Chondrocyte (in vitro differentiated cells): ENCODE results near the gene GBP4. TPM values are rescaled to one million over a fixed set of nuclear protein-coding genes. Genes with fewer than 3 reads are reported as not detected.

Experiments
- DNase-seq: peaks from one replicate; pipeline ENCODE4 v3.0.0; 2021; ENCODE audit warnings: mixed read lengths, low spot score
- H3K27ac Mint-ChIP-seq: one replicate; pipeline ENCODE4 v1.8.0; 2021; ENCODE audit warnings: mild to moderate bottlenecking, moderate library complexity, mixed read lengths; ENCODE audit not compliant: unreplicated experiment
- H3K27me3 Mint-ChIP-seq: 2 replicates; pipeline ENCODE4 v1.8.0; 2021; ENCODE audit warnings: low read depth, mixed read lengths
- H3K36me3 Mint-ChIP-seq: 2 replicates; pipeline ENCODE4 v1.8.0; 2021; ENCODE audit warnings: low read depth, mixed read lengths
- H3K4me1 Mint-ChIP-seq: 2 replicates; pipeline ENCODE4 v1.8.0; 2021; ENCODE audit warnings: low read depth, mild to moderate bottlenecking, mixed read lengths
- H3K4me3 Mint-ChIP-seq: one replicate; pipeline ENCODE4 v1.8.0; 2021; ENCODE audit warnings: mild to moderate bottlenecking, moderate library complexity, mixed read lengths; ENCODE audit not compliant: unreplicated experiment
- H3K9me3 Mint-ChIP-seq: 2 replicates; pipeline ENCODE4 v1.8.0; 2021; ENCODE audit warnings: low read depth, mixed read lengths
- total RNA-seq: library from RNA; stranded (reverse); gene quantifications from 3 replicates; pipeline ENCODE4 v1.2.1, GENCODE V29; 2021
- TF ChIP-seq, protein P1 (sequence below): fragments of 200-600 bp; sonication (generic); IDR thresholded peaks from 2 replicates; pipeline ENCODE4 v1.5.0; 2021; ENCODE audit warnings: antibody characterized with exemption, mild to moderate bottlenecking, moderate library complexity

The GBP4 gene
- total RNA-seq, 1 donor from 2014 or later: not detected

- Mint-ChIP-seq H3K4me3 (no peak overlapping the region), H3K27me3 (peaks cover 36% of the 10 kb centered on the region), H3K4me1 (no peaks in the 10 kb centered on the region), H3K27ac (no peak overlapping the region), H3K36me3 (no peaks in the 10 kb centered on the region), H3K9me3 (no peaks in the 10 kb centered on the region)
- TF ChIP-seq, protein P1, sequence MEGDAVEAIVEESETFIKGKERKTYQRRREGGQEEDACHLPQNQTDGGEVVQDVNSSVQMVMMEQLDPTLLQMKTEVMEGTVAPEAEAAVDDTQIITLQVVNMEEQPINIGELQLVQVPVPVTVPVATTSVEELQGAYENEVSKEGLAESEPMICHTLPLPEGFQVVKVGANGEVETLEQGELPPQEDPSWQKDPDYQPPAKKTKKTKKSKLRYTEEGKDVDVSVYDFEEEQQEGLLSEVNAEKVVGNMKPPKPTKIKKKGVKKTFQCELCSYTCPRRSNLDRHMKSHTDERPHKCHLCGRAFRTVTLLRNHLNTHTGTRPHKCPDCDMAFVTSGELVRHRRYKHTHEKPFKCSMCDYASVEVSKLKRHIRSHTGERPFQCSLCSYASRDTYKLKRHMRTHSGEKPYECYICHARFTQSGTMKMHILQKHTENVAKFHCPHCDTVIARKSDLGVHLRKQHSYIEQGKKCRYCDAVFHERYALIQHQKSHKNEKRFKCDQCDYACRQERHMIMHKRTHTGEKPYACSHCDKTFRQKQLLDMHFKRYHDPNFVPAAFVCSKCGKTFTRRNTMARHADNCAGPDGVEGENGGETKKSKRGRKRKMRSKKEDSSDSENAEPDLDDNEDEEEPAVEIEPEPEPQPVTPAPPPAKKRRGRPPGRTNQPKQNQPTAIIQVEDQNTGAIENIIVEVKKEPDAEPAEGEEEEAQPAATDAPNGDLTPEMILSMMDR: no peak
- DNase-seq: no peak
Observed at GRCh38 chr1:89146721-89147120, 52.0 kb downstream of the GBP4 start.

- TF ChIP-seq, protein P1: no peak
- Mint-ChIP-seq H3K9me3 (peaks cover 2% of the 10 kb centered on the region), H3K27me3 (peaks cover 22% of the 10 kb centered on the region), H3K27ac (no peak overlapping the region), H3K4me3 (no peak overlapping the region), H3K36me3 (no peaks in the 10 kb centered on the region), H3K4me1 (no peaks in the 10 kb centered on the region)
- no peak for DNase-seq
Observed at GRCh38 chr1:89143484-89143883, 55.3 kb downstream of the GBP4 start.

DNA sequence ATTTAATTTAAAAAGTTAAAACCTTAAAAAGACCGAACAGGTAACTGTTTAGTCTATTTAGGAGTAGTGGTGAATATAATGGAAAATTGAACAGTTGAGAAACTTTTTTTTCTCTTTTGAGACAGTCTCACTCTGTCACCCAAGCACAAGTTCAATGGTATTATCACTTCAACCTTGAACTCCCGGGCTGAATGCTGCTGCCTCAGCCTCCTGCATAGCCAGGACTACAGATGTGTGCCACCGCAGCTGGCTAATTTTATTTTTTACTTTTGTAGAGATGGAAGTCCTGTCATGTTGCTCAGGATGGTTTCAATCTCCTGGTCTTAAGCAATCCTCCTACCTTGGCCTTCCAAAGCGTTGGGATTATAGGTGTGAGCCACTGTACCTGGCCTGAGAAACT, 56.6 kb downstream of the GBP4 start:
- peaks cover 8% of the 10 kb centered on the region for H3K9me3 Mint-ChIP-seq
- peaks cover 15% of the 10 kb centered on the region for H3K27me3 Mint-ChIP-seq
- TF ChIP-seq, protein P1: no peak
- no peaks in the 10 kb centered on the region for H3K4me1 Mint-ChIP-seq
- H3K27ac Mint-ChIP-seq: no peak overlapping the region
- no peak overlapping the region for H3K4me3 Mint-ChIP-seq
- no peak for DNase-seq
- H3K36me3 Mint-ChIP-seq: no peaks in the 10 kb centered on the region

DNA sequence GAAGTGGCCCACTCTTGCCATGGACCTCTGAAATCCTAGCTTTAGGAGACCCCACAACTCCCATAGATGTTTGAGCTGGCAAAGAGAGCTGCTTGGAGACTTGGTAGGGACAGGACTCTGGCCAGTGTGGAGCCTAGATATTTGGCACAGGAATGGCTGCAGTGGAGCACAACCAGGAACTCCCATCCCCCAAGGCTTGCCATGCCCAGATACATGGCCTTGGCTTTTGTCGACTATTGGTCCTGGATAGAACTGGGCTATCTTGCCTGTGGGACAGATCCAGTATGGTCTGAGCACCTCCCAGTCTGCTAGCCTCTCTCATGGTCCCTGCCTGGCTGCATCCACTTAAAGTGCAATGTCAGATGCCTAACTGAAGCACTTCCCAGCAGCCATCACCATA, 65.0 kb downstream of the GBP4 start:
- Mint-ChIP-seq H3K27me3 (peaks cover 23% of the 10 kb centered on the region), H3K4me1 (no peaks in the 10 kb centered on the region), H3K9me3 (peaks cover 14% of the 10 kb centered on the region), H3K27ac (no peak overlapping the region), H3K4me3 (no peak overlapping the region), H3K36me3 (no peaks in the 10 kb centered on the region)
- no peak for DNase-seq
- TF ChIP-seq, protein P1: no peak

Other genes with a start within 250 kb of the GBP4 start
- 26.1 to 31.1 TPM (median 26.9 TPM) in 3 replicates for gene KYAT3, start 206.3 kb downstream of the GBP4 start, total RNA-seq
- 5.6 to 7.5 TPM (median 5.9 TPM) in 3 replicates for gene RBMXL1, start 206.3 kb downstream of the GBP4 start, total RNA-seq
- gene GBP3, start 176.1 kb downstream of the GBP4 start, total RNA-seq: 9.2 to 14.3 TPM (median 10.1 TPM) in 3 replicates
- gene GBP1, start 133.7 kb downstream of the GBP4 start, total RNA-seq: 10.6 to 12.9 TPM (median 12.3 TPM) in 3 replicates
- gene GBP2, start 72.8 kb downstream of the GBP4 start, total RNA-seq: 0.42 to 0.56 TPM in 2 of 3 replicates, not detected in the other
- not detected in 3 replicates for gene GBP7, start 22.9 kb downstream of the GBP4 start, total RNA-seq
- gene GBP5, start 73.9 kb upstream of the GBP4 start, total RNA-seq: not detected in 3 replicates
- not detected in 3 replicates for gene GBP6, start 165.1 kb upstream of the GBP4 start, total RNA-seq